ENCODE results near the gene SHISA5. TPM values are rescaled to one million over a fixed set of nuclear protein-coding genes. Genes with fewer than 3 reads are reported as not detected.

The SHISA5 gene
- total RNA-seq, 1 donor from 2014 or later: 231 TPM

GRCh38 chr3:48516571-48516970, 12.6 kb upstream of the SHISA5 start:
- Histone ChIP-seq H3K36me3 (ENCODE audit: control insufficient read depth, insufficient read depth, low read length) (no peaks in the 10 kb centered on the region), H3K27me3 (ENCODE audit: control insufficient read depth, insufficient read depth, low read length) (no peaks in the 10 kb centered on the region), H3K4me3 (ENCODE audit: low read depth, low read length) (no peak overlapping the region)
- DNase-seq (ENCODE audit: low read depth): no peak
- no peak for TF ChIP-seq CTCF (IDR thresholded peaks at IDR 0.05; ENCODE audit: insufficient read depth, low read length, poor library complexity, severe bottlenecking)

- H3K36me3 ChIP-seq (ENCODE audit: control insufficient read depth, insufficient read depth, low read length): no peaks in the 10 kb centered on the region
Observed at GRCh38 chr3:48514431-48515227, 10.7 kb upstream of the SHISA5 start.

GRCh38 chr3:48511551-48511950, 7.6 kb upstream of the SHISA5 start:
- no peaks in the 10 kb centered on the region for H3K36me3 ChIP-seq (ENCODE audit: control insufficient read depth, insufficient read depth, low read length)

More at GRCh38 chr3:48514431-48515227, 10.7 kb upstream of the SHISA5 start:
- no peak overlapping the region for H3K4me3 ChIP-seq (ENCODE audit: low read depth, low read length)
- H3K27me3 ChIP-seq (ENCODE audit: control insufficient read depth, insufficient read depth, low read length): no peaks in the 10 kb centered on the region
- no peak for DNase-seq (ENCODE audit: low read depth)
- no peak for TF ChIP-seq CTCF (IDR thresholded peaks at IDR 0.05; ENCODE audit: insufficient read depth, low read length, poor library complexity, severe bottlenecking)

GRCh38 chr3:48507256-48508061, 3.5 kb upstream of the SHISA5 start:
- H3K36me3 ChIP-seq (ENCODE audit: control insufficient read depth, insufficient read depth, low read length): no peaks in the 10 kb centered on the region
- H3K4me3 ChIP-seq (ENCODE audit: low read depth, low read length): no peak overlapping the region
- peak; percentile 77 for DNase-seq (ENCODE audit: low read depth)
- no peaks in the 10 kb centered on the region for H3K27me3 ChIP-seq (ENCODE audit: control insufficient read depth, insufficient read depth, low read length)
- peak; percentile 66 for TF ChIP-seq CTCF (IDR thresholded peaks at IDR 0.05; ENCODE audit: insufficient read depth, low read length, poor library complexity, severe bottlenecking)

More at GRCh38 chr3:48511551-48511950, 7.6 kb upstream of the SHISA5 start:
- TF ChIP-seq CTCF (IDR thresholded peaks at IDR 0.05; ENCODE audit: insufficient read depth, low read length, poor library complexity, severe bottlenecking): no peak
- Histone ChIP-seq H3K27me3 (ENCODE audit: control insufficient read depth, insufficient read depth, low read length) (no peaks in the 10 kb centered on the region), H3K4me3 (ENCODE audit: low read depth, low read length) (no peak overlapping the region)
- DNase-seq (ENCODE audit: low read depth): no peak

GRCh38 chr3:48505968-48506504, 2.1 kb upstream of the SHISA5 start:
- Histone ChIP-seq H3K36me3 (ENCODE audit: control insufficient read depth, insufficient read depth, low read length) (no peaks in the 10 kb centered on the region), H3K4me3 (ENCODE audit: low read depth, low read length) (no peak overlapping the region), H3K27me3 (ENCODE audit: control insufficient read depth, insufficient read depth, low read length) (no peaks in the 10 kb centered on the region)
- DNase-seq (ENCODE audit: low read depth): no peak
- no peak for TF ChIP-seq CTCF (IDR thresholded peaks at IDR 0.05; ENCODE audit: insufficient read depth, low read length, poor library complexity, severe bottlenecking)
